OCI-LY7 (cell line): ENCODE results near the gene PLXNA3.

Source experiments
- EZH2phosphoT487 ChIP-seq: fragments of 200-600 bp; sonication (generic); IDR thresholded peaks from 2 replicates; pipeline ENCODE4 v1.6.1; 2018; ENCODE audit warnings: low read depth, borderline replicate concordance, mild to moderate bottlenecking, mixed run types, antibody characterized with exemption, low read length, moderate library complexity, mixed read lengths
- TF ChIP-seq, protein P1 (sequence below): fragments of 200-600 bp; sonication (generic); conservative IDR thresholded peaks from 2 replicates; pipeline ENCODE4 v1.5.1; 2014; ENCODE audit warnings: mild to moderate bottlenecking, antibody characterized with exemption, low read length, moderate library complexity, mixed read lengths

DNA sequence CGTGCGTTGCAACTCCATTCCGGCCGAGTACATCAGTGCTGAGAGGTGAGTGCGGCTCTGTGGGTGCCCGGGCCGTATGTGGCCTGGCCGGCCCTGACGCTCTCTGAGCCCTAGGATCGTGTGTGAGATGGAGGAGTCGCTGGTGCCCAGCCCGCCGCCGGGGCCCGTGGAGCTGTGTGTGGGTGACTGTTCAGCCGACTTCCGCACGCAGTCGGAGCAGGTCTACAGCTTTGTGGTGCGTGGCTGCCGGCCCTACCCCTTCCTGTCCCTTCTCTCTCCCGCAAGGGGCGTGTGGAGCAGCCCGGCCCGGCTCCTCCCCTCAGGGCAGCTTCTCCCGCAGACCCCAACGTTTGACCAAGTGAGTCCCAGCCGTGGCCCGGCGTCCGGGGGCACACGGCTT is 8.0 kb downstream of the PLXNA3 start:
- TF ChIP-seq, protein P1, sequence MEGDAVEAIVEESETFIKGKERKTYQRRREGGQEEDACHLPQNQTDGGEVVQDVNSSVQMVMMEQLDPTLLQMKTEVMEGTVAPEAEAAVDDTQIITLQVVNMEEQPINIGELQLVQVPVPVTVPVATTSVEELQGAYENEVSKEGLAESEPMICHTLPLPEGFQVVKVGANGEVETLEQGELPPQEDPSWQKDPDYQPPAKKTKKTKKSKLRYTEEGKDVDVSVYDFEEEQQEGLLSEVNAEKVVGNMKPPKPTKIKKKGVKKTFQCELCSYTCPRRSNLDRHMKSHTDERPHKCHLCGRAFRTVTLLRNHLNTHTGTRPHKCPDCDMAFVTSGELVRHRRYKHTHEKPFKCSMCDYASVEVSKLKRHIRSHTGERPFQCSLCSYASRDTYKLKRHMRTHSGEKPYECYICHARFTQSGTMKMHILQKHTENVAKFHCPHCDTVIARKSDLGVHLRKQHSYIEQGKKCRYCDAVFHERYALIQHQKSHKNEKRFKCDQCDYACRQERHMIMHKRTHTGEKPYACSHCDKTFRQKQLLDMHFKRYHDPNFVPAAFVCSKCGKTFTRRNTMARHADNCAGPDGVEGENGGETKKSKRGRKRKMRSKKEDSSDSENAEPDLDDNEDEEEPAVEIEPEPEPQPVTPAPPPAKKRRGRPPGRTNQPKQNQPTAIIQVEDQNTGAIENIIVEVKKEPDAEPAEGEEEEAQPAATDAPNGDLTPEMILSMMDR: no peak
- TF ChIP-seq EZH2phosphoT487: no peak
